GM20000 (cell line): ENCODE data around the gene BCAS4.

ENCODE experiments used
- DNase-seq: peaks from one replicate; pipeline ENCODE4 v3.0.0; 2012; ENCODE audit warnings: low spot score
- CTCF ChIP-seq: IDR thresholded peaks from 2 replicates; pipeline ENCODE4 v1.5.1; 2012; ENCODE audit warnings: mild to moderate bottlenecking, control low read depth; ENCODE audit errors: extremely low read depth, missing control alignments

Gene BCAS4

GRCh38 chr20:50815162-50815989, 20.5 kb downstream of the BCAS4 start:
- TF ChIP-seq CTCF: no peak
- no peak for DNase-seq

- TF ChIP-seq CTCF: no peak
Measured at GRCh38 chr20:50817776-50818172, 22.9 kb downstream of the BCAS4 start.

GRCh38 chr20:50819349-50819748, 24.5 kb downstream of the BCAS4 start:
- DNase-seq: no peak
- TF ChIP-seq CTCF: no peak

More at GRCh38 chr20:50817776-50818172, 22.9 kb downstream of the BCAS4 start:
- DNase-seq: no peak

- TF ChIP-seq CTCF: no peak
- no peak for DNase-seq
Measured at GRCh38 chr20:50820515-50821256, 25.8 kb downstream of the BCAS4 start.

- no peak for TF ChIP-seq CTCF
- no peak for DNase-seq
Measured at GRCh38 chr20:50821257-50821921, 26.5 kb downstream of the BCAS4 start.

- no peak for TF ChIP-seq CTCF
- peak; percentile 38 for DNase-seq
Measured at GRCh38 chr20:50821994-50822393, 27.1 kb downstream of the BCAS4 start.

GRCh38 chr20:50823319-50823718, 28.5 kb downstream of the BCAS4 start:
- TF ChIP-seq CTCF: no peak

More at GRCh38 chr20:50823319-50823718, 28.5 kb downstream of the BCAS4 start:
- no peak for DNase-seq
